Right lobe of liver (tissue), 4 donors: ENCODE results near the gene ITM2B.

Experiments used
- POLR2A ChIP-seq: fragments of 450-650 bp; IDR thresholded peaks from one replicate; pipeline ENCODE4 v1.6.1; 2017; ENCODE audit warnings: antibody characterized with exemption, mild to moderate bottlenecking
- TF ChIP-seq, protein P1 (sequence below), 4 donors: fragments of 200-600 bp in 3 of 4; fragments of 450-650 bp in 1 of 4; IDR thresholded peaks; one replicate each; pipeline versions ENCODE4 v1.5.1 to v1.8.0; 2016 to 2022; ENCODE audit warnings: antibody characterized with exemption in 4 of 4, mild to moderate bottlenecking in 2 of 4
- donor health status: DM: no; HTN: no; CAD: no.
- donor health status: DM: no; HTN: no; CAD: no.
- donor health status: DM: no; HTN: yes; CAD: no.

DNA sequence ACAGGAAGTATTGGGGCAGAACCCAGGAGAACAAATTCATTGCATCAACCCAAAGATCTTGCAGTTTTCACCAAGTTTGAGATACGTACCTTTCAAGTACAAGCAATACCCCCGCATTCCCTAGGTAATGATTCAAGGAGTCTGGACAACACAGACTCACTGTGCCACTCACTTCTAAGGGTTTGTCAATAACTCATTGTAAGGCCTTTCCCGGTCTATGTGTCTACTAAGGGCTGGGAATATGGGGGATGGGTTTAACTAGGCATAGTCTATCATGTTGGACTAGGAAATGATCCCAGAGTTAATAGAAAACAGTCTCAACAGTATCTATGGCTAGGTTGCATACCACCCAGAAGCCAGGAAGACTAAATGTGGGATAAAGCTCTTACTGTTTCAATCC, 8.3 kb upstream of the ITM2B start:
- no peak for TF ChIP-seq POLR2A
- TF ChIP-seq, protein P1, sequence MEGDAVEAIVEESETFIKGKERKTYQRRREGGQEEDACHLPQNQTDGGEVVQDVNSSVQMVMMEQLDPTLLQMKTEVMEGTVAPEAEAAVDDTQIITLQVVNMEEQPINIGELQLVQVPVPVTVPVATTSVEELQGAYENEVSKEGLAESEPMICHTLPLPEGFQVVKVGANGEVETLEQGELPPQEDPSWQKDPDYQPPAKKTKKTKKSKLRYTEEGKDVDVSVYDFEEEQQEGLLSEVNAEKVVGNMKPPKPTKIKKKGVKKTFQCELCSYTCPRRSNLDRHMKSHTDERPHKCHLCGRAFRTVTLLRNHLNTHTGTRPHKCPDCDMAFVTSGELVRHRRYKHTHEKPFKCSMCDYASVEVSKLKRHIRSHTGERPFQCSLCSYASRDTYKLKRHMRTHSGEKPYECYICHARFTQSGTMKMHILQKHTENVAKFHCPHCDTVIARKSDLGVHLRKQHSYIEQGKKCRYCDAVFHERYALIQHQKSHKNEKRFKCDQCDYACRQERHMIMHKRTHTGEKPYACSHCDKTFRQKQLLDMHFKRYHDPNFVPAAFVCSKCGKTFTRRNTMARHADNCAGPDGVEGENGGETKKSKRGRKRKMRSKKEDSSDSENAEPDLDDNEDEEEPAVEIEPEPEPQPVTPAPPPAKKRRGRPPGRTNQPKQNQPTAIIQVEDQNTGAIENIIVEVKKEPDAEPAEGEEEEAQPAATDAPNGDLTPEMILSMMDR (IDR thresholded peaks at IDR 0.05) = no peak
